ENCODE measurements around the gene AZIN2. TPM values are rescaled to one million over a fixed set of nuclear protein-coding genes. Genes with fewer than 3 reads are reported as not detected.

The AZIN2 gene
- total and polyA plus RNA-seq, 9 of the 15 experiments (the other 6 are each of a cell fraction or from before 2014, with no cell fraction given): 0.06 to 0.91 (median 0.42) TPM; not detected in 2

- TF ChIP-seq, protein P1, sequence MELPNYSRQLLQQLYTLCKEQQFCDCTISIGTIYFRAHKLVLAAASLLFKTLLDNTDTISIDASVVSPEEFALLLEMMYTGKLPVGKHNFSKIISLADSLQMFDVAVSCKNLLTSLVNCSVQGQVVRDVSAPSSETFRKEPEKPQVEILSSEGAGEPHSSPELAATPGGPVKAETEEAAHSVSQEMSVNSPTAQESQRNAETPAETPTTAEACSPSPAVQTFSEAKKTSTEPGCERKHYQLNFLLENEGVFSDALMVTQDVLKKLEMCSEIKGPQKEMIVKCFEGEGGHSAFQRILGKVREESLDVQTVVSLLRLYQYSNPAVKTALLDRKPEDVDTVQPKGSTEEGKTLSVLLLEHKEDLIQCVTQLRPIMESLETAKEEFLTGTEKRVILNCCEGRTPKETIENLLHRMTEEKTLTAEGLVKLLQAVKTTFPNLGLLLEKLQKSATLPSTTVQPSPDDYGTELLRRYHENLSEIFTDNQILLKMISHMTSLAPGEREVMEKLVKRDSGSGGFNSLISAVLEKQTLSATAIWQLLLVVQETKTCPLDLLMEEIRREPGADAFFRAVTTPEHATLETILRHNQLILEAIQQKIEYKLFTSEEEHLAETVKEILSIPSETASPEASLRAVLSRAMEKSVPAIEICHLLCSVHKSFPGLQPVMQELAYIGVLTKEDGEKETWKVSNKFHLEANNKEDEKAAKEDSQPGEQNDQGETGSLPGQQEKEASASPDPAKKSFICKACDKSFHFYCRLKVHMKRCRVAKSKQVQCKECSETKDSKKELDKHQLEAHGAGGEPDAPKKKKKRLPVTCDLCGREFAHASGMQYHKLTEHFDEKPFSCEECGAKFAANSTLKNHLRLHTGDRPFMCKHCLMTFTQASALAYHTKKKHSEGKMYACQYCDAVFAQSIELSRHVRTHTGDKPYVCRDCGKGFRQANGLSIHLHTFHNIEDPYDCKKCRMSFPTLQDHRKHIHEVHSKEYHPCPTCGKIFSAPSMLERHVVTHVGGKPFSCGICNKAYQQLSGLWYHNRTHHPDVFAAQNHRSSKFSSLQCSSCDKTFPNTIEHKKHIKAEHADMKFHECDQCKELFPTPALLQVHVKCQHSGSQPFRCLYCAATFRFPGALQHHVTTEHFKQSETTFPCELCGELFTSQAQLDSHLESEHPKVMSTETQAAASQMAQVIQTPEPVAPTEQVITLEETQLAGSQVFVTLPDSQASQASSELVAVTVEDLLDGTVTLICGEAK (IDR thresholded peaks at IDR 0.05): no peak
- TF ChIP-seq, protein P1 (CRISPR knock-in tag; IDR thresholded peaks at IDR 0.05): no peak
- no peak for TF ChIP-seq RBM34 (IDR thresholded peaks at IDR 0.05; ENCODE audit: borderline replicate concordance, insufficient read depth, low read length)
- no peak for TF ChIP-seq TRIM24 (IDR thresholded peaks at IDR 0.05)
- no peak for TF ChIP-seq ZNF699 (CRISPR knock-in tag; IDR thresholded peaks at IDR 0.05; ENCODE audit: insufficient replicate concordance)
- no peak for TF ChIP-seq RBFOX2 (IDR thresholded peaks at IDR 0.05; ENCODE audit: low read depth, low read length)
- TF ChIP-seq SRF (CRISPR knock-in tag; IDR thresholded peaks at IDR 0.05): no peak
Measured at GRCh38 chr1:33048426-33048825, 32.5 kb upstream of the AZIN2 start (continued).

Data from K562 (cell line).